HG03520 (cell line): Measurements from ENCODE around the gene SNX18.
"Not testable (repeated sequence)": the region's sequence is repeated elsewhere in the genome, so short reads cannot be mapped to it uniquely, and the experiment has no call there.

Experiments used
- ATAC-seq: cut with Tn5 transposase; IDR thresholded peaks from one replicate; pipeline ENCODE4 v1.9.1; 2021; ENCODE audit warnings: mild to moderate bottlenecking, moderate library complexity; ENCODE audit not compliant: unreplicated experiment

SNX18 gene

GRCh38 chr5:54518818-54519508 is 1.4 kb downstream of the SNX18 start:
- ATAC-seq, result no peak

- ATAC-seq, result no peak
Observed at GRCh38 chr5:54519509-54519876, 1.9 kb downstream of the SNX18 start.

GRCh38 chr5:54520438-54520846 is 2.9 kb downstream of the SNX18 start:
- ATAC-seq, result no peak

- no peak for ATAC-seq
Observed at GRCh38 chr5:54520940-54521339, 3.4 kb downstream of the SNX18 start.

- ATAC-seq, result no peak
Observed at GRCh38 chr5:54521856-54522479, 4.4 kb downstream of the SNX18 start.

- ATAC-seq, result no peak
Observed at GRCh38 chr5:54523534-54523933, 6.0 kb downstream of the SNX18 start.

GRCh38 chr5:54524082-54524481 is 6.5 kb downstream of the SNX18 start:
- no peak for ATAC-seq

GRCh38 chr5:54524704-54525103 is 7.1 kb downstream of the SNX18 start:
- ATAC-seq, result no peak

- no peak for ATAC-seq
Observed at GRCh38 chr5:54525261-54525660, 7.7 kb downstream of the SNX18 start.

- ATAC-seq, result no peak
Observed at GRCh38 chr5:54525692-54526091, 8.1 kb downstream of the SNX18 start.

GRCh38 chr5:54526604-54527288 is 9.2 kb downstream of the SNX18 start:
- no peak for ATAC-seq

- no peak for ATAC-seq
Observed at GRCh38 chr5:54528633-54529209, 11.2 kb downstream of the SNX18 start.

- no peak for ATAC-seq
Observed at GRCh38 chr5:54529565-54529964, 12.0 kb downstream of the SNX18 start.

GRCh38 chr5:54531546-54531945 is 14.0 kb downstream of the SNX18 start:
- no peak for ATAC-seq

- ATAC-seq, result no peak
Observed at GRCh38 chr5:54533541-54534190, 16.1 kb downstream of the SNX18 start.

GRCh38 chr5:54534191-54535004 is 16.8 kb downstream of the SNX18 start:
- no peak for ATAC-seq

GRCh38 chr5:54535149-54535844 is 17.7 kb downstream of the SNX18 start:
- no peak for ATAC-seq

GRCh38 chr5:54536375-54536774 is 18.8 kb downstream of the SNX18 start:
- ATAC-seq, result not testable (repeated sequence)

- not testable (repeated sequence) for ATAC-seq
Observed at GRCh38 chr5:54536861-54537260, 19.3 kb downstream of the SNX18 start.

- no peak for ATAC-seq
Observed at GRCh38 chr5:54537725-54538124, 20.2 kb downstream of the SNX18 start.
